A673 (cell line): ENCODE data around the gene FADS3. TPM values are rescaled to one million over a fixed set of nuclear protein-coding genes. Genes with fewer than 3 reads are reported as not detected.

Experiments used
- BruUV-seq: library from RNA; stranded (reverse); fragments of 400-500 nt; replicated peaks from 2 replicates; lab custom pipeline; 2021; lab: Mats Ljungman, UMichigan
- CTCF ChIA-PET: fragments of 300-600 bp; sonication (Branson Sonifier 250); formaldehyde crosslinking; loops from one replicate; lab custom pipeline; 2022; ENCODE audit warnings: antibody characterized with exemption; lab: Charles Lee
- POLR2A ChIA-PET: fragments of 300-600 bp; sonication (Branson Sonifier 250); formaldehyde crosslinking; loops from one replicate; lab custom pipeline; 2022; ENCODE audit warnings: antibody characterized with exemption; ENCODE audit not compliant: low non-redundant PET; lab: Charles Lee
- DNase-seq: peaks from one replicate; pipeline ENCODE4 v3.0.0-alpha.2; 2015; ENCODE audit warnings: low spot score
- H3K27ac ChIP-seq: fragments of 200-600 bp; sonication (generic); 2 replicates; pipeline ENCODE4 v1.5.1; 2016; ENCODE audit warnings: mixed run types, low read depth, mild to moderate bottlenecking, mixed read lengths, antibody characterized with exemption, low read length; ENCODE audit not compliant: poor library complexity, severe bottlenecking
- H3K27me3 ChIP-seq: fragments of 200-600 bp; sonication (generic); replicated peaks from 2 replicates; pipeline ENCODE4 v1.6.1; 2017; ENCODE audit warnings: mixed run types, low read depth, mild to moderate bottlenecking, mixed read lengths, antibody characterized with exemption, low read length; ENCODE audit not compliant: insufficient read depth, poor library complexity
- H3K36me3 ChIP-seq: fragments of 200-600 bp; sonication (generic); 2 replicates; pipeline ENCODE4 v1.6.1; 2016; ENCODE audit warnings: mixed run types, mild to moderate bottlenecking, mixed read lengths, antibody characterized with exemption, low read length; ENCODE audit not compliant: insufficient read depth, poor library complexity, severe bottlenecking
- H3K4me1 ChIP-seq: fragments of 200-600 bp; sonication (generic); 2 replicates; pipeline ENCODE4 v1.6.1; 2017; ENCODE audit warnings: mixed run types, mild to moderate bottlenecking, mixed read lengths, antibody characterized with exemption, low read length; ENCODE audit not compliant: insufficient read depth, poor library complexity, severe bottlenecking
- H3K4me3 ChIP-seq: fragments of 200-600 bp; sonication (generic); 2 replicates; pipeline ENCODE4 v1.5.1; 2016; ENCODE audit warnings: low read depth, mixed run types, mild to moderate bottlenecking, mixed read lengths, low read length; ENCODE audit not compliant: poor library complexity, severe bottlenecking
- H3K9me3 ChIP-seq: fragments of 200-600 bp; sonication (generic); 2 replicates; pipeline ENCODE4 v1.6.1; 2016; ENCODE audit warnings: mixed run types, low read depth, mild to moderate bottlenecking, mixed read lengths, antibody characterized with exemption, low read length; ENCODE audit not compliant: poor library complexity, severe bottlenecking
- CTCF ChIP-seq: fragments of 300-800, 200-600 bp; sonication (generic); conservative IDR thresholded peaks from 2 replicates; pipeline ENCODE4 v1.5.1; 2017; ENCODE audit warnings: low read depth, mild to moderate bottlenecking, antibody characterized with exemption, low read length, moderate library complexity, mixed read lengths
- EZH2 ChIP-seq: fragments of 200-600 bp; sonication (generic); IDR thresholded peaks from 2 replicates; pipeline ENCODE4 v1.6.1; 2017; ENCODE audit warnings: borderline replicate concordance, low read depth, mild to moderate bottlenecking, mixed read lengths, antibody characterized with exemption, low read length; ENCODE audit not compliant: poor library complexity, severe bottlenecking
- intact Hi-C: fragments of 100-400 bp; cut with micrococcal nuclease; formaldehyde crosslinking; loops from one replicate; pipeline ENCODE4 v1.10.0; 2022; ENCODE audit not compliant: unreplicated experiment
- microRNA-seq: library from miRNA; unstranded; fragments of <30 nt; microRNA quantifications from one replicate; pipeline ENCODE4 v1.2.0, GENCODE V29; 2021
- total RNA-seq: library from RNA; stranded (reverse); gene quantifications from 2 replicates; pipeline ENCODE4 v1.2.3, GENCODE V29; 2021

Gene FADS3
- total RNA-seq, 1 experiment from 2014 or later, result 23.3 TPM

GRCh38 chr11:61827571-61828378 is 63.6 kb downstream of the FADS3 start, which contains the start of gene FADS2:
TSS of gene FADS2 (plus strand) at chr11:61828300. CDS start at chr11:61828391, 91 bp downstream.
- TF ChIP-seq CTCF (peak; percentile 38; the same call in 1 of the 2 replicates), EZH2 (no peak)
- H3K27ac ChIP-seq, result peak within 1 kb of the TSS; percentile 97
- peaks cover 35% of the 10 kb centered on the region for H3K4me1 ChIP-seq
- intact Hi-C loops, result loop anchor here (2.0 kb wide), 1 partner anchor 901 kb away; the partner anchor contains the start of gene TTC9C
- ChIA-PET CTCF (interaction anchor here (0.8 kb wide), 1 partner anchor 31 kb away, joined by 3 read pairs; no protein-coding TSS in a partner anchor), POLR2A (interaction anchor here (0.6 kb wide), 3 partner anchors 11 to 121 kb away, joined by 3 to 4 read pairs (median 3); partner anchors contain the start of gene FADS1)
- H3K36me3 ChIP-seq, result peaks cover 38% of the 10 kb centered on the region
- peak within 1 kb of the TSS; percentile 96 for H3K4me3 ChIP-seq
- no peaks in the 10 kb centered on the region for H3K27me3 ChIP-seq
- DNase-seq, result peak; percentile 99
- H3K9me3 ChIP-seq, result no peaks in the 10 kb centered on the region
- no TSS peak for BruUV-seq

GRCh38 chr11:61826930-61827570 is 64.3 kb downstream of the FADS3 start:
- intact Hi-C loops, result loop anchor here (2.0 kb wide), 1 partner anchor 902 kb away; the partner anchor contains the start of gene TTC9C
- peak overlapping the region; percentile 97 for H3K27ac ChIP-seq

More at GRCh38 chr11:61826930-61827570, 64.3 kb downstream of the FADS3 start:
- Histone ChIP-seq H3K9me3 (no peaks in the 10 kb centered on the region), H3K27me3 (no peaks in the 10 kb centered on the region), H3K4me3 (peak overlapping the region; percentile 96), H3K36me3 (peaks cover 31% of the 10 kb centered on the region), H3K4me1 (peaks cover 28% of the 10 kb centered on the region)
- BruUV-seq, result TSS peak; percentile 74
- no peak for TF ChIP-seq CTCF
- TF ChIP-seq EZH2, result no peak
- DNase-seq, result no peak
- CTCF ChIA-PET, result no interaction called here
- POLR2A ChIA-PET, result no interaction called here

Small RNA genes within 50 kb of the gene (microRNA-seq; reads per million reads assigned to microRNA genes)
- gene MIR6746, result 1.1 reads per million

Other genes starting within 250 kb of the FADS3 start
- gene DAGLA, start 211.2 kb downstream of the FADS3 start, total RNA-seq, result 10.9 and 11.0 TPM in 2 replicates
- gene MYRF, start 138.9 kb downstream of the FADS3 start, total RNA-seq, result 11.2 and 14.6 TPM in 2 replicates
- gene TMEM258, start 98.9 kb downstream of the FADS3 start, total RNA-seq, result 138 and 139 TPM in 2 replicates
- gene FEN1, start 98.6 kb downstream of the FADS3 start, total RNA-seq, result 140 and 152 TPM in 2 replicates
- gene FADS1, start 74.5 kb downstream of the FADS3 start, total RNA-seq, result 442 and 490 TPM in 2 replicates
- gene FADS2, start 63.2 kb downstream of the FADS3 start, total RNA-seq, result 1,097 and 1,272 TPM in 2 replicates
- 21.9 and 26.9 TPM in 2 replicates for gene RAB3IL1, start 26.0 kb upstream of the FADS3 start, total RNA-seq
- 5.3 and 8.6 TPM in 2 replicates for gene BEST1, start 58.8 kb upstream of the FADS3 start, total RNA-seq
- gene FTH1, start 76.1 kb upstream of the FADS3 start, total RNA-seq, result 2,291 and 2,484 TPM in 2 replicates
- gene INCENP, start 232.5 kb upstream of the FADS3 start, total RNA-seq, result 232 and 233 TPM in 2 replicates